Measurements from ENCODE around the gene PASK.
A peak's percentile ranks its signal among the peaks of the same experiment; 100 is the strongest.

Gene PASK

DNA sequence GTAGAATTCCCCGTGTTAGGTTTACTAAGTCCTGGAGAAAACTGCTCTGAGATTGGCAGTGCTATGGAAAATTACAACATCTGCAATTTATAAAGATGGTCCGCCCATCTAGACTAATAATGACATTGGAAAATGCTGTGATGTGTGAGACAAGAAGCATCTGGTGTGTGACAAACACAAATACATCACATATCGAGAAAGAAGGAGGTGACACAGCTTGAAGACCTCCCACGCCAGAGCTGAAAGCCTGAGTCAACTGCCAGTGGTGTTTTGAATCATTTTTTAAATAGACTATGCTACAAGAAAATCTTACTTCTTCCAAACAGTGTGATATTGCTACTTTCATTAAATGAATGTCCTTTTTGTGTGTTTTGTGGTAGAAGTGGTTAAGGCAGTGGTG lies 30.6 kb upstream of the PASK start:
- no peak for DNase-seq

DNA sequence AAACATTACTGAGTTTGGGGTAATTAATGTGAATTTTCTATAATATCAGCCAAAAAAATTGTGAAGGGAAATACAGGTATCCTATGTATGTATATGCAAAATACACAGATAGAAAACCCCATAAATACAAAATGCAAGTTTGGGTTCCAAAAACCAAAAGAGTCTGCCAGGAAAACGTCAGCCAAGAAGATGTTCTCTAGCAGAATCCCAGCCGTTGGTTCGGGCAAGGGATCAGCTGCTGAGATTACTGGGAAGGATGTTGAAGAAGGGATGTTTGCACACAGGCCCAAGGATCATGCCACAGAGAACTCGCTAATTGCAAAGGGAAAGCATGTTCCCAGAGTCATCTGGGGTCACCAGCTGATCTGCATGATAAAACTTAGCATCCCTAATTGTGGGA lies 29.7 kb upstream of the PASK start:
- no peak for DNase-seq

DNA sequence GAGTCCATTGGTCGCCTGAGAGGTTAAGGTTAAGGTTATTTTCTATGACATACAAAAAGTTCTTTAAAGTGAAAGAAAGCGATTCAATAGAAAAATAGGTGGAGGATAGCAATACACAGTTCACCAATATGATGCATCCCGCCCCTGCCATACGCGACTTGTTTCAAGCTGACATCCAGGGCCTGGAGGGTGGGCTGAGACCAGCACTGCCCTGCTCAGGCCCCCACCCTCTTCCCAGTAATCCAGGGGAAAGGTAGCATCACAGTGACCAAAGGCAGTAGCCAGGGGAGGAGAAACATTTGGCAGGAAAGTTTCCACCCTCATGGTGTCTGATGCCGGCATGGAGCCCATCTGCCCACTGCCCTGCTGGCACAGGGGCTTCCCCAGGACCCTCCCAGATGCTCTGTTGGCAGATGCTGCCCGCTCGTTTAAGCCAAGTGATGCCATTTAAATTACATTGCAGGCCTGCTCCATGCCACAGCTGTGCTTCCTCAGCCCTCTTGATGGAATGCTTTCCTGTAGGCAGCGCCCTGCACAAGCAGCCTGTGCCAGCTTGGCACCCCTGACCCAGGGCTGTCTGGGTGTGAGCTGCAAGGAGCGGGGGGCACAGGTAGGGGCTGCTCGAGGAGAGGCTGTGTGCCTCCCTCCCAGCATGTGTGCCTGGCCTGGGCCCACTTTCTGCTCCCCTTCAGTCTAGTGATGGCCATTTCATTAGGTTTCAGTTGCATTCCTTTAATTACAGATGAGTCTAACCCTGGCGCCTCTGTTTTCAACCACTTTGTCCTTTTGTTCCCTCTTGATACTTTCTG lies 28.5 kb upstream of the PASK start:
- DNase-seq: no peak

- DNase-seq: no peak
Measured at GRCh38 chr2:241173557-241173956, 24.3 kb upstream of the PASK start.

GRCh38 chr2:241168366-241168765 lies 19.1 kb upstream of the PASK start:
- DNase-seq: no peak

DNA sequence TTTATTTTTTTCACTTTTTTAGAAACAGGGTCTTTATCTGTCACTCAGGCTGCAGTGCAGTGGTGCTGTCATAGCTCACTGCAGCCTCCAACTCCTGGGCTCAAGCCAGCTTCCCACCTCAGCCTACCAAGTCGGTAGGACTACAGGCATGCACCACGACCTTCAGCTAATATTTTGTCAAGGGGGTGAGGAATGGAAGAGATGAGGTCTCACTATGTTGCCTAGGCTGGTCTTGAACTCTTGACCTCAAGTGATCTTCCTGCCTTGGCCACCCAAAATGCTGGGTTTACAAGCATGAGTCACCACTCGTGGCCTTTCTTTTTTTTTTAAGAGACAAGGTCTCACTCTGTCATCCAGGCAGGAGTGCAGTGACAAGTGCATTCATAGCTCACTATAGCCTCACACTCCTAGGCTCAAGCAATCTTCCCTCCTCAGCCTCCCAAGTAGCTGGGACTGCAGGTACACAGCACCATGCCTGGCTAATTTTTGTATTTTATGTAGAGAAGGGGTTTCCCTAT lies 14.4 kb upstream of the PASK start:
- peak; percentile 59 for DNase-seq

- DNase-seq: peak; percentile 24
Measured at GRCh38 chr2:241161646-241162281, 12.5 kb upstream of the PASK start.

DNA sequence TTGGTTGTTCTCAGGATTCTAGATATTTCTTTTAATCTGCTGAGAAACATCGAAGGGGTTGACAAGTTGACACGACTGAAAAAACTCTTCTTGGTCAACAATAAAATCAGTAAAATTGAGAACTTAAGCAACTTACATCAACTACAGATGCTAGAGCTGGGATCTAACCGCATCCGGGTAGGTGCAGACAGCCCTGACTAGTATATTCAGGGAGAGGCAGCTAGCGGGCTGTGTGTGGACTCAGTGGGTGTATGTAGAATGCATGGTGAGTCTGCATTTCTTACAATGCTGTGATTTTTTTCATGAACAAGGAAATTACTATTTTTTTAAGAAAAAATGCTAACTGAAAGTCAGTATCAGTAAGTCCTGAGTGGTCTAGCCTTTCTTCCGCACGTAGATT lies 11.0 kb upstream of the PASK start:
- no peak for DNase-seq

GRCh38 chr2:241159116-241159515 lies 9.8 kb upstream of the PASK start:
- no peak for DNase-seq

- no peak for DNase-seq
Measured at GRCh38 chr2:241158546-241158900, 9.3 kb upstream of the PASK start.

GRCh38 chr2:241157841-241158545 lies 8.7 kb upstream of the PASK start:
- DNase-seq: no peak

DNA sequence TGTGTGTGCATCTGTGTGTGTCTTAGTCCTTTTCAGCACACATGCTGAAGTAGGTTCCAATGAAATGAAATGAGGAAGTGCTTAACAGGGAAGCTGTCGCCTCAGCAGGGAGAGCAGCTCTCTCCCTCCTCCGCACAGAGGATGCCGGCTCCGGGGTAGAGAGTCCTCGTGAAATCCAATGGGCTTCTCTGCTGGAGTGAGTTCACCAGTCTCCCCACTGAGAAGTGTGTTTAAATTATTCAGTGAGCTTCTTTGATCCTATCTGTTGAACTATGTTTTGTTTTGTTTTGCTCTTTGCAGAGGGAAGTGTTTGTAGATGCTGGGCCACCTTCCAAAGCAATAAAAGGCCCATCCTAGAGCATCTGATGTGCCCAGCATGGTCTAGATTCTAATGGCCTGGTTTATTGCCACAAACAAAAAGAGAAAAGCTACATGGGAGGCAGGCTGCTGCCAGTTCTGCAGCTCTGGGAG lies 7.7 kb upstream of the PASK start:
- peak; percentile 78 for DNase-seq

DNA sequence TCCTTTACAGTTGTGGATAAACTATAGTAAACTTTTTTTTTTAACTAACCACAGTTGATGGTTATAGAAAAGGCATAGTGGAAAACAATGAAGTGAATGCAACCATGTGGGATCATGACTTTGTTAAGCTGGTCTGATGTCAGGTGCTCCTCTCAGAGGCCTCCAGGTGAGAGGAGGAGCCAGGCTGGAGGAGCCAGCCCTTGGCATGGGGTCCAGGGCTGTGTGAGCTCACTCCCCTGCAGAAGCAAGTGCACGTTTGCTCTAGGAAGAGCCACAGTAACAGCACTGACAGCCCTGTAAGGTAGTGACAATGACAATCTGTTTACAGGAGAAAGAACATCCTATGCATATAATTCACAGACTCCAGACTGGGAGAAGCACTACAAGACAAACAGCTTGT lies 6.7 kb upstream of the PASK start:
- DNase-seq: no peak

DNA sequence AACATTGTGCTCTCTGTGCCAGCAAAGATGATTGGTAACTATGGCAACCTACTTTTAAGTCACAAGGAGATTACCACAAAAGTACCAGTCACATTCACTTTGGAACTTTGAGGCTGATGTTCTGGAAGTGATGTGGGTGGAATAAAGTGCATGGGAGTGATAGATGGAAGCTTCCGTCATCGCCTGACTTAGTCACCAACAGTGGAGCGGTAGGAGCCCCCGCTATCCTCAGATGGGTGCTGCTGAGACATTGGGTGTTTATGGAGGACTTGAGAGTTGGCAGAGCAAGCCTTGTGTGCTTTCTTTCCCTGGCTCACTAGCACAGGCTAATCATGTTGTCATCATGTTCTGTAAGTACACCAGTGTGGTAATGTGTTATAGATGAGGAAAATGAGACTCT lies 5.6 kb upstream of the PASK start:
- no peak for DNase-seq

GRCh38 chr2:241153616-241154015 lies 4.3 kb upstream of the PASK start:
- peak; percentile 48 for DNase-seq

- no peak for DNase-seq
Measured at GRCh38 chr2:241151934-241152660, 2.8 kb upstream of the PASK start.

GRCh38 chr2:241150660-241151530 lies 1.6 kb upstream of the PASK start:
- DNase-seq: no peak

DNA sequence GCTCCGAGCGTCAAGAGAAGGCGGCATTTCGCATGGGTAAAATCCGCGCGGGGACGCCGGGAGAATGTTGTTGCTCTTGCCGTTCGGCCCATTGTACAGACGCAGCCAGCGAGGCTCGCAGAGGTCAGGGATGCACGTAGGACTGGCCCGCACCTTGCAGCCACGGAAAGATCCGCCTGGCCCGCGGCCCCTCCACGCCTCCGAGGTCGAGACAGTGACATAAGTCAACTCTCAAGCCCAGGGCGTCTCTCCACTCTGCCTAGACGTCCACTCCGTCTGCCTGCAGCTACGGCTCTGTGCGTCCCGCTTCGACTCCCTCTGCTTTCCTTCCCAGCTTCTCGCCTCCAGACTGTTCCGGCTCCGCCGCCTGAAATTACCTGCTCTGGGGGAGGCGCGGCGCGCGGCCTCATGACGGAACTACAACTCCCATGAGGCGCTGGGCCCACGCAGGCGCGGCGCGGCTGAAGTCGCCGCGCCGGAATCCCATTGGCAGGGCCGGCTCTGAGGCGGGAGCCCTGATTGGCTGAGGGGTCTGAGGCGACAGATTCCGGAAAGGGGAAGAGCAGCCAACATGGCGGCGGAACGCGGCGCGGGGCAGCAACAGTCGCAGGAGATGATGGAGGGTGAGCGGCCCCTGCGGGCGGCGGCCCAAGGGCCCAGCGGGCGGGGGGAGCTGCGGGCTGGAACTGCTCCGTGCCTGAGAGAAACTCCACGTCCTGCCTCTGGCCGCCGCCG lies 820 bp upstream of the PASK start, which contains the start of gene PPP1R7:
TSS of gene PPP1R7 (plus strand) at position 543 of the 735 bp plus-strand sequence. CDS start at position 572, 29 bp downstream.
- peak; percentile 94 for DNase-seq

- no peak for DNase-seq
Measured at GRCh38 chr2:241149675-241149924, 328 bp upstream of the PASK start.

- DNase-seq: no peak
Measured at GRCh38 chr2:241148239-241148638, 1.0 kb downstream of the PASK start.

- no peak for DNase-seq
Measured at GRCh38 chr2:241147336-241147735, 1.9 kb downstream of the PASK start.

Data from MV-4-11 (cell line).